ENCODE results near the gene PIWIL1.

DNA sequence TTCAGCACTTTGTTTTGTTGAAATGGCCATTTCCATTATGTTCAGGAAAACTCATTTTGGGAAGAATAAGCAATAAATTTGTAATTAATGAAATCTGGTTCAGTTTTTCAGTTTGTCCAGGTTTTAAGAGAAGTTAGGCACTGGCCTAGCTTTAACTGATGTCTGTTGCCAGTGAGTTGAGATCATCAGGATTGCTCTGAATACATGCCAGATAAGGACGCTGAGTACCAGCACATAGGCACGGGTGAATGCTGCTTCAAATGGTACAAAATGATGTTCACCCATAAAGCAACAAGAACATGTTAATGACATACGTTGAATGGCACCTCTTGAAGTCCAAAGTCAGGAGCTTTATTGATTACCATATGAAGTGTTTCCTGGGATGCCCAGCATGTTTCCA, 46.5 kb downstream of the PIWIL1 start:
- TF ChIP-seq POLR2AphosphoS5 (IDR thresholded peaks at IDR 0.05; ENCODE audit: low read depth, low read length) (no peak), POLR2A (IDR thresholded peaks at IDR 0.05; ENCODE audit: low read depth, low read length) (no peak)
